Large intestine (tissue), 3 donors: ENCODE measurements around the gene SSR4. TPM values are rescaled to one million over a fixed set of nuclear protein-coding genes. Genes with fewer than 3 reads are reported as not detected.

ENCODE experiments used
- DNase-seq, 2 donors: peaks; one replicate each; pipeline versions ENCODE4 v3.0.0 to v3.0.0-alpha.2; 2013
- H3K27ac ChIP-seq: one replicate; pipeline ENCODE4 v1.5.1; 2013; ENCODE audit warnings: low read length
- H3K27me3 ChIP-seq: 2 replicates; pipeline ENCODE4 v1.6.1; 2013; ENCODE audit warnings: low read length; ENCODE audit not compliant: control insufficient read depth, insufficient read depth
- H3K36me3 ChIP-seq: 2 replicates; pipeline ENCODE4 v1.6.1; 2013; ENCODE audit warnings: low read length; ENCODE audit not compliant: control insufficient read depth, insufficient read depth
- H3K4me1 ChIP-seq: one replicate; pipeline ENCODE4 v1.6.1; 2013; ENCODE audit warnings: low read length; ENCODE audit not compliant: control insufficient read depth, insufficient read depth
- H3K4me3 ChIP-seq: one replicate; pipeline ENCODE4 v1.5.1; 2013; ENCODE audit warnings: low read length
- H3K9me3 ChIP-seq: one replicate; pipeline ENCODE4 v1.6.1; 2013; ENCODE audit warnings: mild to moderate bottlenecking, low read depth, low read length, moderate library complexity; ENCODE audit not compliant: control insufficient read depth
- WGBS: methylation state at CpG from one replicate; pipeline ENCODE4 v1.1.5; 2013; ENCODE audit warnings: low lambda C conversion rate; ENCODE audit not compliant: insufficient coverage; 5-methylcytosine and 5-hydroxymethylcytosine counted together
- polyA plus RNA-seq: library from polyadenylated mRNA; unstranded; fragments of 120-200 nt; gene quantifications from one replicate; pipeline ENCODE4 v1.2.1, GENCODE V29; 2013

Gene SSR4
- polyA plus RNA-seq, 1 donor: 240 TPM

- no CpG with 5 or more reads among the region's 47 CpGs for WGBS
Measured at GRCh38 chrX:153794897-153795816, 689 bp downstream of the SSR4 start.

GRCh38 chrX:153797415-153798015, 3.0 kb downstream of the SSR4 start:
- peaks cover 10% of the 10 kb centered on the region for H3K4me1 ChIP-seq
- H3K27me3 ChIP-seq: no peaks in the 10 kb centered on the region
- no peaks in the 10 kb centered on the region for H3K9me3 ChIP-seq
- peaks cover 21% of the 10 kb centered on the region for H3K36me3 ChIP-seq
- no peak for DNase-seq
- no peak overlapping the region for H3K27ac ChIP-seq
- H3K4me3 ChIP-seq: no peak overlapping the region
- no CpG with 5 or more reads among the region's 15 CpGs for WGBS

More at GRCh38 chrX:153794897-153795816, 689 bp downstream of the SSR4 start:
- DNase-seq: peak in 1 of 2 donors; percentile 20
- H3K36me3 ChIP-seq: peaks cover 23% of the 10 kb centered on the region
- H3K4me1 ChIP-seq: peaks cover 10% of the 10 kb centered on the region
- H3K27ac ChIP-seq: peak overlapping the region; percentile 81
- H3K4me3 ChIP-seq: peak overlapping the region; percentile 93
- H3K9me3 ChIP-seq: no peaks in the 10 kb centered on the region
- no peaks in the 10 kb centered on the region for H3K27me3 ChIP-seq

- Histone ChIP-seq H3K4me1 (peaks cover 10% of the 10 kb centered on the region), H3K36me3 (peaks cover 21% of the 10 kb centered on the region), H3K27me3 (no peaks in the 10 kb centered on the region), H3K4me3 (no peak overlapping the region), H3K9me3 (no peaks in the 10 kb centered on the region), H3K27ac (no peak overlapping the region)
- WGBS: no CpG with 5 or more reads among the region's 5 CpGs
- DNase-seq: no peak
Measured at GRCh38 chrX:153799326-153799725, 4.9 kb downstream of the SSR4 start.

GRCh38 chrX:153800177-153800722, 5.8 kb downstream of the SSR4 start:
- WGBS: no CpG with 5 or more reads among the region's 16 CpGs
- no peak for DNase-seq
- Histone ChIP-seq H3K36me3 (peaks cover 21% of the 10 kb centered on the region), H3K4me1 (peaks cover 10% of the 10 kb centered on the region), H3K27ac (no peak overlapping the region), H3K9me3 (no peaks in the 10 kb centered on the region), H3K27me3 (no peaks in the 10 kb centered on the region), H3K4me3 (no peak overlapping the region)

GRCh38 chrX:153800746-153801145, 6.3 kb downstream of the SSR4 start:
- H3K4me1 ChIP-seq: peaks cover 5% of the 10 kb centered on the region
- no peak overlapping the region for H3K27ac ChIP-seq
- H3K9me3 ChIP-seq: no peaks in the 10 kb centered on the region
- WGBS: no CpG with 5 or more reads among the region's 7 CpGs
- DNase-seq: no peak
- H3K4me3 ChIP-seq: no peak overlapping the region
- H3K36me3 ChIP-seq: peaks cover 21% of the 10 kb centered on the region
- H3K27me3 ChIP-seq: no peaks in the 10 kb centered on the region

- Histone ChIP-seq H3K27ac (no peak overlapping the region), H3K4me3 (no peak overlapping the region), H3K27me3 (no peaks in the 10 kb centered on the region), H3K36me3 (peaks cover 16% of the 10 kb centered on the region), H3K9me3 (no peaks in the 10 kb centered on the region), H3K4me1 (no peaks in the 10 kb centered on the region)
- DNase-seq: no peak
- WGBS: no CpG with 5 or more reads among the region's 8 CpGs
Measured at GRCh38 chrX:153801669-153802068, 7.2 kb downstream of the SSR4 start.

- WGBS: no CpG with 5 or more reads among the region's 14 CpGs
- H3K36me3 ChIP-seq: peaks cover 9% of the 10 kb centered on the region
- H3K9me3 ChIP-seq: no peaks in the 10 kb centered on the region
- no peaks in the 10 kb centered on the region for H3K4me1 ChIP-seq
- no peaks in the 10 kb centered on the region for H3K27me3 ChIP-seq
- no peak overlapping the region for H3K4me3 ChIP-seq
- no peak overlapping the region for H3K27ac ChIP-seq
- no peak for DNase-seq
Measured at GRCh38 chrX:153802513-153803045, 8.1 kb downstream of the SSR4 start.

- H3K9me3 ChIP-seq: no peaks in the 10 kb centered on the region
- no peaks in the 10 kb centered on the region for H3K4me1 ChIP-seq
- H3K27ac ChIP-seq: no peak overlapping the region
- peaks cover 3% of the 10 kb centered on the region for H3K36me3 ChIP-seq
- no CpG with 5 or more reads among the region's 87 CpGs for WGBS
- no peak for DNase-seq
- no peak overlapping the region for H3K4me3 ChIP-seq
- no peaks in the 10 kb centered on the region for H3K27me3 ChIP-seq
Measured at GRCh38 chrX:153803211-153804099, 9.0 kb downstream of the SSR4 start.

- no CpG with 5 or more reads among the region's 34 CpGs for WGBS
- no peaks in the 10 kb centered on the region for H3K4me1 ChIP-seq
Measured at GRCh38 chrX:153804100-153804595, 9.7 kb downstream of the SSR4 start.

More at GRCh38 chrX:153804100-153804595, 9.7 kb downstream of the SSR4 start:
- no peaks in the 10 kb centered on the region for H3K9me3 ChIP-seq
- no peak overlapping the region for H3K4me3 ChIP-seq
- DNase-seq: no peak
- H3K27me3 ChIP-seq: no peaks in the 10 kb centered on the region
- H3K27ac ChIP-seq: no peak overlapping the region
- H3K36me3 ChIP-seq: no peaks in the 10 kb centered on the region
